Cerebellar nuclear complex (tissue), 1 donor: ENCODE results near the gene PI4KA.
"Not testable (repeated sequence)": the region's sequence is repeated elsewhere in the genome, so short reads cannot be mapped to it uniquely, and the experiment has no call there.

Source experiments
- DNase-seq, 2 experiments: peaks; one replicate each; lab custom pipeline; 2025; lab: John Stamatoyannopoulos, UW

The PI4KA gene

GRCh38 chr22:20725987-20726558 is 132.5 kb downstream of the PI4KA start:
- DNase-seq = no peak

- no peak for DNase-seq
Measured at GRCh38 chr22:20724676-20725454, 133.7 kb downstream of the PI4KA start.

GRCh38 chr22:20721409-20722218 is 137.0 kb downstream of the PI4KA start:
- DNase-seq = no peak

GRCh38 chr22:20720692-20721408 is 137.8 kb downstream of the PI4KA start:
- no peak for DNase-seq

GRCh38 chr22:20718727-20719126 is 139.9 kb downstream of the PI4KA start:
- not testable (repeated sequence) for DNase-seq

GRCh38 chr22:20717981-20718380 is 140.6 kb downstream of the PI4KA start:
- DNase-seq = not testable (repeated sequence)

DNA sequence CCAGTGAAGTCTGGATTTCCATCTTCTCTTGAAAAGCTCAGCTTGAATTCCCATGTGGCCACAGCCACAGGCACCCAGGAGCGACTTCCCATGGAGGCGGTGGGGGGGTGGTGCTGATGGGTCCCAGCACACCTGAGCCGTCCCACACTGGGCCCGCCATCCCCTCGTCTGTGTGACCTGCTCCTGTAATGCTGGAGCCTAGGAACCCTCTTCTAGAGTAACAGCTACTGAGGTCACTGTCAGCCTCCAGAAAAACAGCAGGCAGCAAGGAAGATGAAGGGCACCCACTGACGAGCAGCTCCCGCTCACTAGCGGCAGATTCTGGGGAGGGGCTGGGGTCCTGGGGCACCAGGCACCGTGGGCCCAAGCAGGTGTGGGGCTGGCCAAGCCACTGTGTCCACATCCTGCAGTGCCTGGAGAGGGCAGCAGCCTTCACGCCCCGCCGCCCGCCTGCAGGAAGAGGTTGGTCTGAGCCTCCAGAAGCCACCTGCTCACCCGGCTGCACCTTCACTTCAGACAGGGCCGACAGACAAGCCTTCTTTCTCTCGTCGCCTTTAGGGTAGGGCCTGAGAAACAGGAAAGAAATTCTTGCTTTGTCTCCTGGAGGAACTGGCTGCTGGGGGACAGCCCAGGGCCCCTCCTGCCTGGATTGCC is 141.3 kb downstream of the PI4KA start:
- DNase-seq = not testable (repeated sequence)

DNA sequence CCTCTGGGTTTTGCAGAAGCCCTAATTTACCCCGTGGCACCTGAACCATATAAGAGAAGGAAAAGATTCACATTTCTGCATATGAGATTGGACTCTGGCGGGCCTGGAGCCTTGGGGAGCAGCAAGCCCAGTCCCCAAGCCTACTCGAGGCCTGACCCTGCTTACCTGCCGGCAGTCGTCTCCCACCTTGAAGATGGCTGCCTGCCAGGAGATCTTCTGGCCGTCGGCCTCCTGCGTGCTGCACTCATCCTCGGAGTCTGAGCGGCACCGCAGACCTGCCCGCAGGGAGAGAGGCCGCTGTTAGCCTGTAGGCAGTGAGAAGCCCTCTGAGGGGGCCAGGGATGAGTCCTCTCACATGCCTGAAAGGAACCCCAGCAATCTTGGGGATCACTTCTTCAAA is 145.5 kb downstream of the PI4KA start:
- DNase-seq = not testable (repeated sequence)

DNA sequence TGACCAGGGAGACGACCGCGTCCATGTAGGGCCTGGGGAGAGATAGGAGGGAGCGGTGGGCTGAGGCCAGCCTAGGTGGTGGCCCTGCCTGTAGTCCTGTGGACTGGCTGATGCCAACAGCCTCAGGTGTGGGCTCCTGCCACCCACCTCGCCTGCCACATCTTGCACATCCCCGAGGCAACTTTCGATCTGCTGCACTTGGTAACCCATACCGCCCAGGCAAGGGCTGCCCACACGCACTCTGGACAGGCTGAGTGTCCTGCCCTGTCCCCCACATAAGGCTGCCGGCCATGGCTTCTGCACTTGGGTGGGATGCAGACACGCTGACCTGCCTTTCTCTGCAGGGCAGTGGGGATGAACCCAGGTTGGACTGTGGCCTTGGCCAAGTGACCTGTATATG is 148.6 kb downstream of the PI4KA start:
- DNase-seq = not testable (repeated sequence)

- not testable (repeated sequence) for DNase-seq
Measured at GRCh38 chr22:20707549-20708118, 151.0 kb downstream of the PI4KA start.

DNA sequence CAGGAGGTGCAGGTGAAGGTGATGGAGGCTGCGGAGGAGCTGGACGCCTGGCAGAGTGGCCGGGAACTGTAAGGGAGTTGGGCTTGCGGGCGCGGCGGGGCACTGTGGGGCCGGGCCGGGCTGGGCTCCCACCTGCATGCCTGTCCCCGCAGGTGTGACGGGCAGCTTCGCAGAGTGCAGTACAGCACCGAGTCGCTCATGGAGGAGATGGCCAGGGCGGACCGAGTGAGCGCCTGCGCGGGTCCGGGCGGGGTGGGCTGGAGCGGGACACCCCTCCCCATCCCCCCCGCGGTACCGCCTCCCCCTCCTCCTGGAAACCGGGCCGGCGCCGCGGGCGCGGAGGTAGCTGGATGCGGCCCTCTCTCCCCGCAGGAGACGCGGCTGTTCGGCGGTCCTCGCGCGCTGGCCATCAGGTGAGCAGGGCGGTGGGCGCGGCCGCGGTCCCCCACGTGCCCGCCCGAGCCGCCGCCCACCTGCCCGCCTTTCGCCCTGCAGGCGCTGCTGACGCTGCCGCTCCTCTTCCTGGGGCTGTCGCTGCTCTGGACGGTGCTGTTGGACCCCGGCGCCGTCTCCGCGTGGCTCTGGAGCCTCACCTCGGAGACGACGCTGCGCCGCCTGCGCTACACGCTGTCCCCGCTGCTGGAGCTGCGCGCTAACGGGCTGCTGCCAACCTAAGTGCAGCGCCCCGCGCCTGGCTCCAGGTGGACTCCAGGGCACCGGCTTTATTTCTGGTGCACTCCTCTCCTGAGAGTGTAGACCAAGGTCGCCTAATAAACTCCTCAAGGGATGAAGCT is 154.6 kb downstream of the PI4KA start:
- DNase-seq = not testable (repeated sequence)

DNA sequence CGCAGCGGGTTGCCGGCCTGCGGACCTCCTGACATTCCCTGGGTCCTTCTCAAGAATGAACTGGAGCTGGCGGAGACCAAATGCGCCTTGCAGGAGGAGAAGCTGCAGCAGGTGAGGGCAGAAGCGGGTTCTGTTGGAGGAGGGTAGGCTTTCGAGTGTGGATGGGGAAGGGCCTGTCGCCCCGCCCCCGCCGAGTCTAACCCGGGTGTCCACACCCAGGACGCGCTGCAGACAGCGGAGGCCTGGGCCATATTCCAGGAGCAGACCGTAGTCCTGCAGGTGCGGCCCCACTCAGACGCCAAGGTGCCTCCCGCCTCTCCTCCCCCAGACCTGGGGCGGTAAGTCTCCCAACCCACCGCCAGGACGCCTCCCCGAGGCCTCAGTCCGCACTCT is 155.2 kb downstream of the PI4KA start:
- not testable (repeated sequence) for DNase-seq

- peak; percentile 51 to 63 for DNase-seq
Measured at GRCh38 chr22:20702546-20703413, 155.8 kb downstream of the PI4KA start.

DNA sequence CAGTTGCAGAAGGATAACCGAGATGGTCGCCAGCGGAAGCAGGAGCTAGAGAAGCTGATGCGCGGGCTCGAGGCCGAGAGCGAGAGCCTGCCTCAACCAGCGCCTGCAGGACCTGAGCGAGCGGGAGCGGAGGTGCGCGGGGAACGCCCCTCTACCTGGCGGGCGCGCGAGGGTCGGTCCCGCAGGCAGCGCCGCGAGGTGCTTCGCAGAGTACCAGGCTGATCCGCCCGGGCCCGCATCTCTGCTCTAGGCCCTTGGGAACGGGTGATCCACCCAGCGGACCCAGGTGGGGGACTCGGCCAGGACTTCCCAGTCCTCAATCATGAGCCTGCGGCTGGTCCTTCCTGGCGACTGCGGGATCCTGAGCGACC is 156.5 kb downstream of the PI4KA start:
- not testable (repeated sequence) for DNase-seq

- DNase-seq = not testable (repeated sequence)
Measured at GRCh38 chr22:20701680-20702136, 156.9 kb downstream of the PI4KA start.

GRCh38 chr22:20700347-20700746 is 158.3 kb downstream of the PI4KA start:
- not testable (repeated sequence) for DNase-seq

GRCh38 chr22:20699856-20700255 is 158.8 kb downstream of the PI4KA start:
- not testable (repeated sequence) for DNase-seq

- peak in 1 of 2 experiments; percentile 55 for DNase-seq
Measured at GRCh38 chr22:20697481-20698113, 161.0 kb downstream of the PI4KA start.

- DNase-seq = not testable (repeated sequence)
Measured at GRCh38 chr22:20696056-20696455, 162.6 kb downstream of the PI4KA start.
